HFF-Myc (cell line): Measurements from ENCODE around the gene STRA6.

Experiments
- DNase-seq: peaks from one replicate; pipeline ENCODE4 v3.0.0-alpha.2; 2011; ENCODE audit warnings: low read depth; ENCODE audit errors: extremely low read depth
- H3K4me3 ChIP-seq: replicated peaks from 2 replicates; pipeline ENCODE4 v1.5.1; 2011; ENCODE audit warnings: low read depth, mild to moderate bottlenecking, control low read depth, low read length
- TF ChIP-seq, protein P1 (sequence below): IDR thresholded peaks from 2 replicates; pipeline ENCODE4 v1.5.1; 2012; ENCODE audit warnings: mild to moderate bottlenecking, low read depth, low read length, control low read depth; ENCODE audit errors: missing control alignments

The STRA6 gene

DNA sequence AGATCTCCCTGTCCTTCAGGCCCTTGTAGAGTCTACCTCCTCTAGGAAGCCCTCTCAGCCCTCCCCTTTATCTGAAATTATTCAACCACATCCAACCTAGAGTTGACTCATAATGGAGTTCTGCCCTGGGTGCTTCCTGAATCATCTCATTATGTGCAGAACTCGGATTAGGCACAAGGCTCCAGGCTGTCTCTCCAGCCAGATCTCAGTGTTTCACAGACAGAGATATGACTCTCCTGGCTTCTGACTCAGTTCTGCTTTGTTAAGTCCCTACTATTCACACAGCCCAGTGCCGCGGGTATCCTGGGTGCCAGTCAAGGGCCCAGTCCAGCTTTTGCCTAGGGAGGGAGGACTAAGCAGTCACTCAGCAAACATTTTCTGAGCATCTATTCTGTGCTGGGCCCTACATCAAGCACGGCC lies 9.3 kb downstream of the STRA6 start:
- H3K4me3 ChIP-seq, result no peak overlapping the region
- no peak for DNase-seq
- TF ChIP-seq, protein P1, sequence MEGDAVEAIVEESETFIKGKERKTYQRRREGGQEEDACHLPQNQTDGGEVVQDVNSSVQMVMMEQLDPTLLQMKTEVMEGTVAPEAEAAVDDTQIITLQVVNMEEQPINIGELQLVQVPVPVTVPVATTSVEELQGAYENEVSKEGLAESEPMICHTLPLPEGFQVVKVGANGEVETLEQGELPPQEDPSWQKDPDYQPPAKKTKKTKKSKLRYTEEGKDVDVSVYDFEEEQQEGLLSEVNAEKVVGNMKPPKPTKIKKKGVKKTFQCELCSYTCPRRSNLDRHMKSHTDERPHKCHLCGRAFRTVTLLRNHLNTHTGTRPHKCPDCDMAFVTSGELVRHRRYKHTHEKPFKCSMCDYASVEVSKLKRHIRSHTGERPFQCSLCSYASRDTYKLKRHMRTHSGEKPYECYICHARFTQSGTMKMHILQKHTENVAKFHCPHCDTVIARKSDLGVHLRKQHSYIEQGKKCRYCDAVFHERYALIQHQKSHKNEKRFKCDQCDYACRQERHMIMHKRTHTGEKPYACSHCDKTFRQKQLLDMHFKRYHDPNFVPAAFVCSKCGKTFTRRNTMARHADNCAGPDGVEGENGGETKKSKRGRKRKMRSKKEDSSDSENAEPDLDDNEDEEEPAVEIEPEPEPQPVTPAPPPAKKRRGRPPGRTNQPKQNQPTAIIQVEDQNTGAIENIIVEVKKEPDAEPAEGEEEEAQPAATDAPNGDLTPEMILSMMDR, result no peak

- H3K4me3 ChIP-seq, result no peak overlapping the region
- TF ChIP-seq, protein P1, result no peak
- DNase-seq, result no peak
Observed at GRCh38 chr15:74192751-74193150, 9.8 kb downstream of the STRA6 start.

- DNase-seq, result no peak
- TF ChIP-seq, protein P1, result no peak
- H3K4me3 ChIP-seq, result no peak overlapping the region
Observed at GRCh38 chr15:74191798-74192197, 10.8 kb downstream of the STRA6 start.

- TF ChIP-seq, protein P1, result no peak
- H3K4me3 ChIP-seq, result no peak overlapping the region
- no peak for DNase-seq
Observed at GRCh38 chr15:74188216-74188615, 14.4 kb downstream of the STRA6 start.

- DNase-seq, result no peak
- TF ChIP-seq, protein P1, result no peak
- H3K4me3 ChIP-seq, result no peak overlapping the region
Observed at GRCh38 chr15:74185710-74186348, 16.8 kb downstream of the STRA6 start.

- no peak for DNase-seq
- H3K4me3 ChIP-seq, result no peak overlapping the region
- TF ChIP-seq, protein P1, result no peak
Observed at GRCh38 chr15:74184582-74185091, 17.9 kb downstream of the STRA6 start.

GRCh38 chr15:74182131-74182530 lies 20.5 kb downstream of the STRA6 start:
- TF ChIP-seq, protein P1, result no peak
- H3K4me3 ChIP-seq, result no peak overlapping the region
- DNase-seq, result no peak
